ENCODE measurements around the gene KAT6B.

The KAT6B gene

GRCh38 chr10:75001715-75002350 lies 175.4 kb downstream of the KAT6B start:
- no peak for TF ChIP-seq CTCF (IDR thresholded peaks at IDR 0.05; ENCODE audit: extremely low read depth, missing control alignments)
- no peak for DNase-seq (ENCODE audit: low spot score)

- DNase-seq (ENCODE audit: low spot score), result no peak
- no peak for TF ChIP-seq CTCF (IDR thresholded peaks at IDR 0.05; ENCODE audit: extremely low read depth, missing control alignments)
Measured at GRCh38 chr10:75002351-75002725, 175.9 kb downstream of the KAT6B start.

- no peak for TF ChIP-seq CTCF (IDR thresholded peaks at IDR 0.05; ENCODE audit: extremely low read depth, missing control alignments)
- no peak for DNase-seq (ENCODE audit: low spot score)
Measured at GRCh38 chr10:75002967-75003594, 176.7 kb downstream of the KAT6B start.

- DNase-seq (ENCODE audit: low spot score), result no peak
- TF ChIP-seq CTCF (IDR thresholded peaks at IDR 0.05; ENCODE audit: extremely low read depth, missing control alignments), result no peak
Measured at GRCh38 chr10:75003891-75004290, 177.5 kb downstream of the KAT6B start.

- TF ChIP-seq CTCF (IDR thresholded peaks at IDR 0.05; ENCODE audit: extremely low read depth, missing control alignments), result no peak
- DNase-seq (ENCODE audit: low spot score), result no peak
Measured at GRCh38 chr10:75007646-75008045, 181.2 kb downstream of the KAT6B start.

- TF ChIP-seq CTCF (IDR thresholded peaks at IDR 0.05; ENCODE audit: extremely low read depth, missing control alignments), result no peak
- no peak for DNase-seq (ENCODE audit: low spot score)
Measured at GRCh38 chr10:75008952-75009351, 182.6 kb downstream of the KAT6B start.

- DNase-seq (ENCODE audit: low spot score), result no peak
- TF ChIP-seq CTCF (IDR thresholded peaks at IDR 0.05; ENCODE audit: extremely low read depth, missing control alignments), result no peak
Measured at GRCh38 chr10:75009426-75009825, 183.0 kb downstream of the KAT6B start.

Measured in GM20000 (cell line).